ENCODE results near the gene HADHA.
"Not testable (repeated sequence)": the region's sequence is repeated elsewhere in the genome, so short reads cannot be mapped to it uniquely, and the experiment has no call there.

The HADHA gene

DNA sequence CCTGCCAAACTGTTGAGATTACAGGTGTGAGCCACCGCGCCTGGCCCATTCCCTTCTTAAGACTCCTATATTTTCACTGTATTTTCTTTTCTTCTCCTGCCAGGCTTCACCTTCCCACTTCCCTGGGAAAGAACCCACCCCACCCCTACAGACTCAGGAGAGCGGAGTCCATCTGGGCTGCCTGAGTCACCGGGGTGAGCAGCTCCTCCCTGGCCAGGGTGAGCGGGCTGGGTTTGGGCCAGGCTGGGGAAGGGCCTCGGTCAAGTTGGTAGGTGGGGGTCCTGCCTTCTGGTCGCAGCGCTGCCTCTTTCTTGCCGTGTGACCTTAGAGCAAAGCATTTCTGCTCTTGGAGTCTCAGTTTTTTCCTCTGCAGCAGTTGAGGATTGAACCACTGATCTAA, 73.6 kb downstream of the HADHA start:
- Histone ChIP-seq H3K36me3 (ENCODE audit: insufficient read depth, low read depth, low read length) (no peaks in the 10 kb centered on the region), H3K4me3 (ENCODE audit: low read length) (no peak overlapping the region), H3K4me1 (ENCODE audit: insufficient read depth, low read length) (peaks cover 10% of the 10 kb centered on the region; the same call in 1 of the 2 replicates), H3K9ac (ENCODE audit: low read depth, low read length) (no peak overlapping the region), H3K9me3 (ENCODE audit: insufficient read depth, low read depth, low read length) (no peaks in the 10 kb centered on the region), H3K27ac (ENCODE audit: low read length) (no peak overlapping the region), H3K27me3 (ENCODE audit: insufficient read depth, low read length) (peaks cover 23% of the 10 kb centered on the region)

DNA sequence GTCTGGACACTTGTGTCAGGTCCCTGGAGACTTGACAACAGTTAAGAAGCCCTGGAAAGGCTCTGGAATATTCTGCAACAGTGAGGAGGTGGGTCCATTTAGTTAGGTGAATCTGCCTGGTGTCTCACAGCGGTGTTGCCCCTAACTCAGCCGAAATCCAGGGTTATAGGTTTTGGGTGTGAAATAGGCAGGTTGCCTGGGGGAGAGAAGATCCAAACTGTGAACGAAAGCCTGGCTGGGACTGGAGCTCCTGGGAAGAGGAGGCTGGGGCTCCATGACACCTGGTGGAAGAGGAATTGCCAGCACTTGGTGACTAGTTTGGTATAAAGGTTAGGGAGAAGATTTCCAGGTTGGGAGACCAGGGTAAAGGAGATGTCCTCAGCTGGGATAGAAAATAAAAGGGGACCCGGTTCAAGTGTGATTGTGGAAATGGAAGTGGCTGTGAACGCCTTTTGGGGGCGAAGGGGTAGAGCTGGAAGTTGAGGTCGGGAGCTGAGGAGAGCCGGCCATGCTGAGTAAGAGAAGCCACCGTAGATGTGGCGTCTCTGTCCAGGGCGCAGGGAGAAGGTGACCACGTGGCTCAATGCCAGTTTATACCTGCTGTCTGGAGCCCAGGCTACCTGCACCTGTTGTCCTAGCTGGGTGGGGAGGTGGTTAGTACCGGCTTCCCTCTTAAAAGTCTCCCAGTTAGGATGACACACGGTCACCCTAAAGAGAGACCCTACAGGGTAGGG, 74.6 kb downstream of the HADHA start:
- Histone ChIP-seq H3K27me3 (ENCODE audit: insufficient read depth, low read length) (peaks cover 22% of the 10 kb centered on the region), H3K9me3 (ENCODE audit: insufficient read depth, low read depth, low read length) (no peaks in the 10 kb centered on the region), H3K4me3 (ENCODE audit: low read length) (no peak overlapping the region), H3K36me3 (ENCODE audit: insufficient read depth, low read depth, low read length) (no peaks in the 10 kb centered on the region), H3K27ac (ENCODE audit: low read length) (no peak overlapping the region), H3K9ac (ENCODE audit: low read depth, low read length) (no peak overlapping the region), H3K4me1 (ENCODE audit: insufficient read depth, low read length) (peaks cover 7% of the 10 kb centered on the region; the same call in 1 of the 2 replicates)

DNA sequence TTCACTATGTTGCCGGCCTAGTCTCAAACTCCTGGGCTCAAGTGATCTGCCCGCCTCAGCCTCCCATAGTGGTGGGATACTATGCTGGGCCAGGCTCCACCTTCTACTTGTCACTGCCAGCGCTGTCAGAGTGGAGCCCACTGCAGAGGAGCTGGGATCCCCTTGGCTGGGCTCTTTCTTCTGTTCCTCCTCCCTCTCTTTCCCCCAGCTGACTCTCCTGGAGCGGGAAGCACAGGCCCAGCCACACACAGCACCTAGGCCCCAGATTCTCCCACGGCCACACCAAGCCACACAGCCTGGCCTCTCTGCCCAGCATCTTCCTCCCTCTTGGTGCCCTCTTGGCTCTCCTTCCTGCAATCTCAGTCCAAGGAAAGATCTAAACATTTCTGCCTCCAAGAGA, 75.2 kb downstream of the HADHA start:
- H3K9ac ChIP-seq (ENCODE audit: low read depth, low read length), result no peak overlapping the region
- H3K4me3 ChIP-seq (ENCODE audit: low read length), result no peak overlapping the region
- H3K9me3 ChIP-seq (ENCODE audit: insufficient read depth, low read depth, low read length), result no peaks in the 10 kb centered on the region
- H3K4me1 ChIP-seq (ENCODE audit: insufficient read depth, low read length), result peaks cover under 1% of the 10 kb centered on the region; the same call in 1 of the 2 replicates
- no peak overlapping the region for H3K27ac ChIP-seq (ENCODE audit: low read length)
- H3K36me3 ChIP-seq (ENCODE audit: insufficient read depth, low read depth, low read length), result no peaks in the 10 kb centered on the region
- peaks cover 16% of the 10 kb centered on the region for H3K27me3 ChIP-seq (ENCODE audit: insufficient read depth, low read length)

DNA sequence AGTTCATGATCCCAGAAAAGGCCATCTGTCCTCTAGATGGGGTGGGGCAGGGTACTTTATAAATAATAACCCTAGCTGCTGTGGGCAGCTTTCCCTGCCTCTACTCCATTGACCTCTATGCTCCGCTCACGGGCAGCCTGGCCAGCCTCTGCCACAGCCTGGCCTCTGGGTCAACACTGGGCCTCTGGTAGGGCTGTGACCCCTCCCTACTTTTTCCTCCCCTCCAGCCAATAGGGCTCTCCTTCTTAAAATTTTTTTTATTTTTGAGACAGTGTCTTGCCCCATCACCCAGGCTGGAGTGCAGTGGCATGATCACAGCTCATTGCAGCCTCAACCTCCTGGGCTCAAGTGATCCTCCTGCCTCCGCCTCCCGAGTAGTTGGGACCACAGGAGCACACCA, 75.6 kb downstream of the HADHA start:
- Histone ChIP-seq H3K9me3 (ENCODE audit: insufficient read depth, low read depth, low read length) (no peaks in the 10 kb centered on the region), H3K9ac (ENCODE audit: low read depth, low read length) (no peak overlapping the region), H3K27me3 (ENCODE audit: insufficient read depth, low read length) (peaks cover 11% of the 10 kb centered on the region; the same call in 1 of the 2 replicates), H3K36me3 (ENCODE audit: insufficient read depth, low read depth, low read length) (no peaks in the 10 kb centered on the region), H3K27ac (ENCODE audit: low read length) (no peak overlapping the region), H3K4me3 (ENCODE audit: low read length) (no peak overlapping the region), H3K4me1 (ENCODE audit: insufficient read depth, low read length) (no peaks in the 10 kb centered on the region)

DNA sequence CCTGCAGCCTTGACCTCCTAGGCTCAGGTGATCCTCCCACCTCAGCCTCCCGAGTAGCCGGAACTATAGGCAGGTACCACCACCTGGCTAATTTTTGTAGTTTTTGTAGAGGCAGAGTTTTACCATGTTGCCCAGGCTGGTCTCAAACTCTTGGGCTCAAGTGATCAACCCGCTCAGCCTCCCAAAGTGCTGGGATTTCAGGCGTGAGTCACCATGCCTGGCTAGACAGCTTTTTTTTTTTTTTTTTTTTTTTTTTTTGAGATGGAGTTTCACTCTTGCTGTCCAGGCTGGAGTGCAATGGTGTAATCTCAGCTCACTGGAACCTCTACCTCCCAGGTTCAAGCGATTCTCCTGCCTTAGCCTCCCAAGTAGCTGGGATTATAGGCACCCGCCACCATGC, 77.9 kb downstream of the HADHA start:
- H3K27me3 ChIP-seq (ENCODE audit: insufficient read depth, low read length); H3K27ac ChIP-seq (ENCODE audit: low read length); H3K9me3 ChIP-seq (ENCODE audit: insufficient read depth, low read depth, low read length); H3K4me3 ChIP-seq (ENCODE audit: low read length); H3K4me1 ChIP-seq (ENCODE audit: insufficient read depth, low read length); H3K9ac ChIP-seq (ENCODE audit: low read depth, low read length); H3K36me3 ChIP-seq (ENCODE audit: insufficient read depth, low read depth, low read length): not testable (repeated sequence)

DNA sequence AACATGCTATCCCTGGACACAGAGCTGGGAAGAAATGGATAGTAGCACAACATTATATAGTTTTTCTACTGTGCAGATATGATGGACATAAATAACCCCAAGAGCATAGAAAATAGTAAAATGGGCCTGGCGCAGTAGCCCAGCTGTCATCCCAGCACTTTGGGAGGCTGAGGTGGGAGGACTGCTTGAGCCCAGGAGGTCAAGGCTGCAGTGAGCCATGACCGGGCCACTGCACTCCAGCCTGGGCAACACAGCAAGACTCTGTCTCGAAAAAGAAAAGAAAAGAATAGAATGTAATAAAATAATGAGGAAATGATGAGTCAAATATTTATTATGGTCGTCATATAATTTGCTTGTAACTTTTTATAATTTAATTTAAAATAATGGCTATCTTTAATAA, 79.0 kb downstream of the HADHA start:
- H3K4me1 ChIP-seq (ENCODE audit: insufficient read depth, low read length), result no peaks in the 10 kb centered on the region
- H3K9me3 ChIP-seq (ENCODE audit: insufficient read depth, low read depth, low read length), result no peaks in the 10 kb centered on the region
- no peak overlapping the region for H3K27ac ChIP-seq (ENCODE audit: low read length)
- H3K9ac ChIP-seq (ENCODE audit: low read depth, low read length), result no peak overlapping the region
- H3K36me3 ChIP-seq (ENCODE audit: insufficient read depth, low read depth, low read length), result no peaks in the 10 kb centered on the region
- H3K4me3 ChIP-seq (ENCODE audit: low read length), result no peak overlapping the region
- no peaks in the 10 kb centered on the region for H3K27me3 ChIP-seq (ENCODE audit: insufficient read depth, low read length)

DNA sequence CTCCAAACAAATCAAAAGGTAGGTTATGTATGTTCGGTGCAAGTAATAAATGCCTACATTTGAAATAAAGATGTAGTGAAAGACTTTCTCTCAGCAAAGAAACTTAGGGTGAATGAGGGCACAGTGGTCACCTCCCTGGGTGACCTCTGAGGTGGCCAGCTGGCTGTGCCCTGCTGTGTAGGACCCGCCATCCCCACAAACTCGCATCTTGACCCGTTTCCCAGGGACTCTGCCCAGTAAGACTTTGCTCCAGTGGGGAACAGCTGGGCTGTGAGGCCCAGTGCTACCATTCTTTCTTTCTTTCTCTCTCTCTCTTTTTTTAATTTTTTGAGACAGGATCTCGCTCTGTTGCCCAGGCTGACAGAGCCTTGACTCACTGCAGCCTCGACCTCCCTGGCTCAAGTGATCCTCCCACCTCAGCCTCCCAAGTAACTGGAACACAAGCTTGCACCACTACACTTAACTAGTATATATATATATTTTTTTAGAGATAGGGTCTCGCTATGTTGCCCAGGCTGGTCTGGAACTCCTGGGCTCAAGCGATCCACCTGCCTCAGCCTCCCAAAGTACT, 79.7 kb downstream of the HADHA start:
- Histone ChIP-seq H3K36me3 (ENCODE audit: insufficient read depth, low read depth, low read length) (no peaks in the 10 kb centered on the region), H3K9me3 (ENCODE audit: insufficient read depth, low read depth, low read length) (no peaks in the 10 kb centered on the region), H3K27ac (ENCODE audit: low read length) (no peak overlapping the region), H3K27me3 (ENCODE audit: insufficient read depth, low read length) (no peaks in the 10 kb centered on the region), H3K9ac (ENCODE audit: low read depth, low read length) (no peak overlapping the region), H3K4me3 (ENCODE audit: low read length) (no peak overlapping the region), H3K4me1 (ENCODE audit: insufficient read depth, low read length) (no peaks in the 10 kb centered on the region)

DNA sequence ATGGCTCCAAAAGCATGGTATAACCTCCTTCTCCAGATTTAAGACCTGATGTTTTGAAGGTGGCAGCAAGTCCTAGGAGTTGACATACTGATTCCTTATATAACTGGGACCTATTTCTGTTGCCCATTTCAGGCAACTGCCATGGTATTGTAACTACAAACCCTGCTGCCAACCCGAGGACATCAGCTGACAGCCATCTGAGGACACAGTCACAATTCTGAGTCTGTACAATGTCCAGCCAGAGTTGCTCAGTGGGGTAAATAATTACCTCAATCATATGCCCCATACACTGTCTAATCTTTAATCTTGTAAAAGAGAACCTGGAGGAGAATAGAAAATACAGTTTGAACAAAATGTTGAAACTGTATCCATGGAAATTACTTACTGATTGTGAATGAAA, 80.2 kb downstream of the HADHA start:
- H3K27ac ChIP-seq (ENCODE audit: low read length), result no peak overlapping the region
- H3K9ac ChIP-seq (ENCODE audit: low read depth, low read length), result no peak overlapping the region
- no peaks in the 10 kb centered on the region for H3K36me3 ChIP-seq (ENCODE audit: insufficient read depth, low read depth, low read length)
- no peaks in the 10 kb centered on the region for H3K27me3 ChIP-seq (ENCODE audit: insufficient read depth, low read length)
- no peaks in the 10 kb centered on the region for H3K4me1 ChIP-seq (ENCODE audit: insufficient read depth, low read length)
- no peak overlapping the region for H3K4me3 ChIP-seq (ENCODE audit: low read length)
- H3K9me3 ChIP-seq (ENCODE audit: insufficient read depth, low read depth, low read length), result no peaks in the 10 kb centered on the region

DNA sequence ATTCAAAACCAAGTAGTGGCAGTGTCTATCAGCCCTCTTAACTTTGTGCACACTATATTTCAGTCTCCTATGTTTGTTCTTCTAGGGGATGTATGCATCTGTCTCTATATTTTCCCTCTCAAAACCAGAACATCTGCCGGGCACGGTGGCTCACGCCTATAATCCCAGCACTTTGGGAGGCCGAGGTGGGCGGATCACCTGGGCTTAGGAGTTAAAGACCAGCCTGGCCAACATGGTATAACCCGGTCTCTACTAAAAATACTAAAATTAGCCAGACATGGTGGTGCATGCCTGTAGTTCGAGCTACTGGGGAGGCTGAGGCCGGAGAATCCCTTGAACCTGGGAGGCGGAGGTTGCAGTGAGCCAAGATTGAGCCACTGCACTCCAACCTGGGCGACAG, 81.5 kb downstream of the HADHA start:
- Histone ChIP-seq H3K9ac (ENCODE audit: low read depth, low read length) (no peak overlapping the region), H3K4me1 (ENCODE audit: insufficient read depth, low read length) (no peaks in the 10 kb centered on the region), H3K9me3 (ENCODE audit: insufficient read depth, low read depth, low read length) (no peaks in the 10 kb centered on the region), H3K27ac (ENCODE audit: low read length) (no peak overlapping the region), H3K36me3 (ENCODE audit: insufficient read depth, low read depth, low read length) (no peaks in the 10 kb centered on the region), H3K4me3 (ENCODE audit: low read length) (no peak overlapping the region), H3K27me3 (ENCODE audit: insufficient read depth, low read length) (no peaks in the 10 kb centered on the region)

DNA sequence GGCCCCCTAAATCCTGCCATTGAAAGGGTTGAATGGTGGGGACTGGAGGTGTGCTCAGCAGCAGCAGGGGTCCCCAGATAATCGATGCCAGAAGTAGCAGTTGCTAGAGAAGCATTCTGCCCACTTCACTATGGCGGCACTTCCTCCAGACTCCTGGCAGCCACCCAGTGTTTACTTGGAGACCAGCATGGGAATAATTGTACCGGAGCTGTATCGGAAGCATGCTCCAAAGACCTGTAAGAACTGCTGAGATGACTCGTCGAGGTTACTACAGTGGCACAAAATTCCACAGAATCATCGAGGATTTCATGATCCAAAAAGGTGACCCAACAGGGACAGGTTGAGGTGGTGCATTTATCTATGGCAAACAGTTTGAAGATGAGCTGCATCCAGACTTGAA, 82.5 kb downstream of the HADHA start:
- Histone ChIP-seq H3K4me1 (ENCODE audit: insufficient read depth, low read length) (no peaks in the 10 kb centered on the region), H3K9me3 (ENCODE audit: insufficient read depth, low read depth, low read length) (no peaks in the 10 kb centered on the region), H3K9ac (ENCODE audit: low read depth, low read length) (no peak overlapping the region), H3K27me3 (ENCODE audit: insufficient read depth, low read length) (no peaks in the 10 kb centered on the region), H3K4me3 (ENCODE audit: low read length) (no peak overlapping the region), H3K36me3 (ENCODE audit: insufficient read depth, low read depth, low read length) (no peaks in the 10 kb centered on the region), H3K27ac (ENCODE audit: low read length) (no peak overlapping the region)

DNA sequence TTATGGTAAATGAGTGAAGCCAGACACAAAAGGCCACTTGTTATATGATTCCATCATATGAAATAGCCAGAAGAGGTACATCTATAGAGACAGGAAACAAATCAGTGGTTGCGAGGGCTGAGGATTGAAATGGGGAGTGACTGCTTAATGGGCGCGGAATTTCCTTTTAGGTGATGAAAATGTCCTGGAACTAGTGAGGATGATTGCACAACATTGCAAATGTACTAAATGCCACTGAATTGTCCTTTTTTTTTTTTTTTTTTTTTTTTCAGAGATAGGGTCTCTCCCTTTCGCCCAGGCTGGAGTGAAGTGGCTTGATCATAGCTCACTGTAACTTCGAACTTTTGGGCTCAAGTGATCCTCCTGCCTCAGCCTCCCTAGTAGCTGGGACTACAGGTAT, 86.9 kb downstream of the HADHA start:
- H3K4me3 ChIP-seq (ENCODE audit: low read length), result no peak overlapping the region
- no peak overlapping the region for H3K27ac ChIP-seq (ENCODE audit: low read length)

DNA sequence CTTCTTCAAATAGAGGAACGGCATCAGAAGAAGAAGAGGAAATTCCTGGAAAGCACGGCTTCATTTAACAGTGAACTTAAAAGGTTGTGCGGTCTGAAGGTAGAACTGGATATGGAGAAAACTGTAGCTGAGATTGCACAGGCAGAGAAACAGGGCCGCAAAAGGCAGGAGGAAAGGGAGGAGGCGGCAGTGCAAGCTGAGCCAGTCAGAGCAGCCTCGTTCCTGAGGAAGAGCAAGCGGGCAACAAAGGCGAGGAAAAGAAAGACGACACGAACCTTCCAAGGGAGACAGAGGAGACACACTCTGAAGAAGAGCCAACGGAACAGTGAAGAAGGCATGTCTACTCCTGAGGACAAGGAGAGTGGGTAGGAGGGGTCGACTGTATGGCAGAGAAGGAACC, 94.2 kb downstream of the HADHA start:
- Histone ChIP-seq H3K27me3 (ENCODE audit: insufficient read depth, low read length) (no peaks in the 10 kb centered on the region), H3K4me3 (ENCODE audit: low read length) (no peak overlapping the region), H3K27ac (ENCODE audit: low read length) (no peak overlapping the region), H3K4me1 (ENCODE audit: insufficient read depth, low read length) (no peaks in the 10 kb centered on the region), H3K9ac (ENCODE audit: low read depth, low read length) (no peak overlapping the region), H3K36me3 (ENCODE audit: insufficient read depth, low read depth, low read length) (no peaks in the 10 kb centered on the region), H3K9me3 (ENCODE audit: insufficient read depth, low read depth, low read length) (no peaks in the 10 kb centered on the region)

More for the DNA sequence above, 86.9 kb downstream of the HADHA start:
- Histone ChIP-seq H3K9ac (ENCODE audit: low read depth, low read length) (no peak overlapping the region), H3K27me3 (ENCODE audit: insufficient read depth, low read length) (no peaks in the 10 kb centered on the region), H3K9me3 (ENCODE audit: insufficient read depth, low read depth, low read length) (no peaks in the 10 kb centered on the region), H3K36me3 (ENCODE audit: insufficient read depth, low read depth, low read length) (no peaks in the 10 kb centered on the region), H3K4me1 (ENCODE audit: insufficient read depth, low read length) (no peaks in the 10 kb centered on the region)

Measured in iPS-20b (cell line).